Mesenteric fat pad (tissue), 1 donor: Measurements from ENCODE around the gene PSMD1. TPM values are rescaled to one million over a fixed set of nuclear protein-coding genes. Genes with fewer than 3 reads are reported as not detected.

Source experiments
- DNase-seq: peaks from one replicate; pipeline ENCODE4 v3.0.0-alpha.2; 2020; ENCODE audit warnings: low spot score
- total RNA-seq: library from RNA; stranded (reverse); fragmentation: NEBNext Ultra II Directional; extraction: Animal tissue kit (Norgen Biotek cat#: 25700); gene quantifications from one replicate; pipeline ENCODE4 v1.2.1, GENCODE V29; 2021
- donor health status: DM: yes; HTN: yes; CAD: no.

Gene PSMD1
- total RNA-seq, 1 donor from 2014 or later, result 101 TPM

GRCh38 chr2:231034291-231034882 lies 22.3 kb upstream of the PSMD1 start:
- no peak for DNase-seq

GRCh38 chr2:231036131-231036530 lies 20.5 kb upstream of the PSMD1 start:
- no peak for DNase-seq

GRCh38 chr2:231036578-231037106 lies 20.0 kb upstream of the PSMD1 start:
- DNase-seq, result no peak

GRCh38 chr2:231037202-231037730 lies 19.4 kb upstream of the PSMD1 start, which contains the start of gene C2orf72:
C2orf72 (plus strand) TSS chr2:231037523; CDS start chr2:231037566, 43 bp downstream.
- DNase-seq, result no peak

GRCh38 chr2:231037731-231038482 lies 18.8 kb upstream of the PSMD1 start:
- DNase-seq, result no peak

- no peak for DNase-seq
Observed at GRCh38 chr2:231038483-231039293, 18.0 kb upstream of the PSMD1 start.

GRCh38 chr2:231039294-231039664 lies 17.4 kb upstream of the PSMD1 start:
- no peak for DNase-seq

GRCh38 chr2:231039821-231040364 lies 16.8 kb upstream of the PSMD1 start:
- no peak for DNase-seq

GRCh38 chr2:231041061-231041689 lies 15.5 kb upstream of the PSMD1 start:
- DNase-seq, result no peak

GRCh38 chr2:231043796-231044195 lies 12.9 kb upstream of the PSMD1 start:
- DNase-seq, result no peak

GRCh38 chr2:231046916-231047273 lies 9.8 kb upstream of the PSMD1 start:
- no peak for DNase-seq

- DNase-seq, result no peak
Observed at GRCh38 chr2:231047274-231047922, 9.3 kb upstream of the PSMD1 start.

GRCh38 chr2:231047923-231048915 lies 8.4 kb upstream of the PSMD1 start:
- no peak for DNase-seq

- no peak for DNase-seq
Observed at GRCh38 chr2:231049286-231050017, 7.2 kb upstream of the PSMD1 start.

- no peak for DNase-seq
Observed at GRCh38 chr2:231050018-231050901, 6.4 kb upstream of the PSMD1 start.

- DNase-seq, result no peak
Observed at GRCh38 chr2:231051116-231051515, 5.6 kb upstream of the PSMD1 start.
